Measurements from ENCODE around the gene TNFAIP3. TPM values are rescaled to one million over a fixed set of nuclear protein-coding genes. Genes with fewer than 3 reads are reported as not detected.

TNFAIP3 gene
- total and polyA plus RNA-seq, 2 donors (not counting 1 experiment from before 2014, with no cell fraction given): 7.8 to 23.5 TPM

DNA sequence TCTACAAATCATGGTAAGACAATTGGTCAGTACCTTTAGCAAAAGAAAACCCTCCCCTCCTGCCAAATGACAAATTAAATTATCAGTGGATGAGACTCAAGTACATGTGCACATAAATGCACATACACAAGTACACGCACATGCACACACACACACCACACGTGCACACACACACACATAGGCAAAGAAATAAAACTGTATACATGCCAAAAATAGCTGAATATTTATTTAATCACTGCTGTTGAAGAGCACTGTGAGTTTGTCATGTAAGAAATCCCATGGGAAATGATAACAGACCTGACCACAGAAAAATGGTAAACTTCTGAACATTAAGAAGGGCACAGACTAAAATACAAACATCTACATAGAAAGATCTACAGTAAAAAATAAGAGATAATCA is 46.6 kb upstream of the TNFAIP3 start:
- H3K9me3 ChIP-seq (ENCODE audit: control insufficient read depth, insufficient read depth, low read depth, low read length): no peaks in the 10 kb centered on the region
- TF ChIP-seq EZH2 (IDR thresholded peaks at IDR 0.05; ENCODE audit: low read length, missing control alignments) (no peak), CTCF (conservative IDR thresholded peaks at IDR 0.05 in 1 of 2, IDR thresholded peaks at IDR 0.05 in 1 of 2; ENCODE audit: low read depth in 1 of 2, low read length in 2 of 2) (no peak)
- H3K4me2 ChIP-seq (ENCODE audit: extremely low read depth, insufficient read depth, low read length): peak overlapping the region; percentile 56
- H3K4me3 ChIP-seq (replicated peaks in 1 of 4; ENCODE audit: control extremely low read depth in 1 of 4, insufficient read depth in 1 of 4, low read depth in 3 of 4, low read length in 4 of 4): no peak overlapping the region
- H4K20me1 ChIP-seq (ENCODE audit: control insufficient read depth, extremely low read depth, insufficient read depth, low read length): no peaks in the 10 kb centered on the region
- no peaks in the 10 kb centered on the region for H3K27me3 ChIP-seq (ENCODE audit: control insufficient read depth, insufficient read depth, low read length)
- peaks cover 17% of the 10 kb centered on the region for H3K4me1 ChIP-seq (ENCODE audit: control insufficient read depth, extremely low read depth, insufficient read depth, low read length)
- no peaks in the 10 kb centered on the region for H3K36me3 ChIP-seq (ENCODE audit: control insufficient read depth, insufficient read depth, low read length)
- no peak overlapping the region for H3K27ac ChIP-seq (ENCODE audit: insufficient read depth, low read length)
- DNase-seq (ENCODE audit: low read depth in 2 of 2): peak in 1 of 2 donors; percentile 62
- H2AFZ ChIP-seq (ENCODE audit: low read length): no peak overlapping the region
- H3K9ac ChIP-seq (ENCODE audit: insufficient read depth, low read length): no peak overlapping the region
- no peaks in the 10 kb centered on the region for H3K79me2 ChIP-seq (ENCODE audit: control insufficient read depth, insufficient read depth, low read length)

DNA sequence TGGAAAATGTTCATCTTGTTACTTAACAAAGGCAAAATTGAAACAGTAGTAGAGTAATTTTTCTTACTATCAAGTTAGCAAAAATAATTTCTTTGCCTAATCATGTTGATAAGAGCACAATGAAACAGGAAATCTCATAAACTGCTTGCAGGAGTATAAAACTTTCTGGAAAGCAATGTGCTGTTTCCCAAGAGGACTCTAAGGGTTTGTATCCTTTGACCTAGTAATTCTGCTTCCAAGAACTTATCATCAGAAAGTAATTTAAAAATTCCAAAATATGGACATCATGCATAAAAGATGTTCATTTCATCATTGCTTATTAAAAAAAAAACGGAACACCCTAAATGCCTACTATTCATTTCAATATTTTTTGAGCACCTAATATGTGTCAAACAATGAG is 46.1 kb upstream of the TNFAIP3 start:
- no peaks in the 10 kb centered on the region for H3K36me3 ChIP-seq (ENCODE audit: control insufficient read depth, insufficient read depth, low read length)
- no peak for TF ChIP-seq EZH2 (IDR thresholded peaks at IDR 0.05; ENCODE audit: low read length, missing control alignments)
- TF ChIP-seq CTCF (conservative IDR thresholded peaks at IDR 0.05 in 1 of 2, IDR thresholded peaks at IDR 0.05 in 1 of 2; ENCODE audit: low read depth in 1 of 2, low read length in 2 of 2): no peak
- no peak overlapping the region for H3K27ac ChIP-seq (ENCODE audit: insufficient read depth, low read length)
- no peak overlapping the region for H3K9ac ChIP-seq (ENCODE audit: insufficient read depth, low read length)
- no peaks in the 10 kb centered on the region for H3K27me3 ChIP-seq (ENCODE audit: control insufficient read depth, insufficient read depth, low read length)
- H4K20me1 ChIP-seq (ENCODE audit: control insufficient read depth, extremely low read depth, insufficient read depth, low read length): no peaks in the 10 kb centered on the region
- no peak overlapping the region for H3K4me3 ChIP-seq (replicated peaks in 1 of 4; ENCODE audit: control extremely low read depth in 1 of 4, insufficient read depth in 1 of 4, low read depth in 3 of 4, low read length in 4 of 4)
- DNase-seq (ENCODE audit: low read depth in 2 of 2): peak in 1 of 2 donors; percentile 82
- no peaks in the 10 kb centered on the region for H3K79me2 ChIP-seq (ENCODE audit: control insufficient read depth, insufficient read depth, low read length)
- no peaks in the 10 kb centered on the region for H3K9me3 ChIP-seq (ENCODE audit: control insufficient read depth, insufficient read depth, low read depth, low read length)
- peak overlapping the region; percentile 56 for H3K4me2 ChIP-seq (ENCODE audit: extremely low read depth, insufficient read depth, low read length)
- H3K4me1 ChIP-seq (ENCODE audit: control insufficient read depth, extremely low read depth, insufficient read depth, low read length): peaks cover 17% of the 10 kb centered on the region
- no peak overlapping the region for H2AFZ ChIP-seq (ENCODE audit: low read length)

DNA sequence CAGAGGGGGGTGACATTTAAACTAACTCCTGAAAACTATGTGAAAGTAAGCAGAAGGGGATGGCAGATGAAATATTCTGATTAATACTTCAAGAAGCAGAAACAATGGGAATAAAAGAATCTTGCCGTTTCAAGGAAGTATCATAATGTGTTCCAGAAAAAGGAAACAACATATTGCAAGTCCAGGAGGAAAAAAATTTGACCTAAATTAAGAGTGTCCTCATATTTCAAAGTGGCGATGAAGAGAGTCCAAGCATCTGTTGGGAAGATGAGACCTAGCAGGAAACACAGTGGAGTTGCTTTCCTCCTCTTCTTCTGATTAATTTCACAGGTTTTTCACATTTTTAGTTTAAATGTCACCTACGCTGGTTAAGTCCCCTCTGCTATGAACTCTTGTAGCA is 45.6 kb upstream of the TNFAIP3 start:
- Histone ChIP-seq H3K9me3 (ENCODE audit: control insufficient read depth, insufficient read depth, low read depth, low read length) (no peaks in the 10 kb centered on the region), H3K27me3 (ENCODE audit: control insufficient read depth, insufficient read depth, low read length) (no peaks in the 10 kb centered on the region), H2AFZ (ENCODE audit: low read length) (no peak overlapping the region), H3K9ac (ENCODE audit: insufficient read depth, low read length) (no peak overlapping the region), H3K4me1 (ENCODE audit: control insufficient read depth, extremely low read depth, insufficient read depth, low read length) (peaks cover 17% of the 10 kb centered on the region), H3K79me2 (ENCODE audit: control insufficient read depth, insufficient read depth, low read length) (no peaks in the 10 kb centered on the region), H3K27ac (ENCODE audit: insufficient read depth, low read length) (peak overlapping the region; percentile 49), H3K4me3 (replicated peaks in 1 of 4; ENCODE audit: control extremely low read depth in 1 of 4, insufficient read depth in 1 of 4, low read depth in 3 of 4, low read length in 4 of 4) (no peak overlapping the region), H4K20me1 (ENCODE audit: control insufficient read depth, extremely low read depth, insufficient read depth, low read length) (no peaks in the 10 kb centered on the region), H3K4me2 (ENCODE audit: extremely low read depth, insufficient read depth, low read length) (no peak overlapping the region), H3K36me3 (ENCODE audit: control insufficient read depth, insufficient read depth, low read length) (no peaks in the 10 kb centered on the region)
- no peak for DNase-seq (ENCODE audit: low read depth in 2 of 2)
- no peak for TF ChIP-seq EZH2 (IDR thresholded peaks at IDR 0.05; ENCODE audit: low read length, missing control alignments)
- no peak for TF ChIP-seq CTCF (conservative IDR thresholded peaks at IDR 0.05 in 1 of 2, IDR thresholded peaks at IDR 0.05 in 1 of 2; ENCODE audit: low read depth in 1 of 2, low read length in 2 of 2)
